ENCODE measurements around the gene PHF21B.

Gene PHF21B

DNA sequence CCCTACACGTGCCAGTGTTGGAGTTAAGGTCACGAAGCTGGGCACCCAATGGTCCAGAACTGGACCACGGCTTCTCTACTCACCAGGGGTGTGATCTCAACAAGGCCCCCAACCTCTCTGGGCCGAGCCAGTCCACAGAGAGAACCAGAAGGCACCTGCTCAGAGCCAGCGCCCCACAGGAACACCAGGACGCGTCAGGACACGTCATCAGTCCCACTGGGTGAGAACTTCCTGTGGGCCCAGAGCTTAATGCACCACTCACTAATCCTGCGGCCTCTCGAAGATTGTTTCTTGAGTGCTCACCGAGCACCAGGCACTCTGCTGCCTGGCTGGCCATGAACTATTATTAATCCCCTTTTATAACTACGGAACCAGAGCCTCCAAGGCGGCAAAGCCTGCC lies 10.1 kb downstream of the PHF21B start:
- Histone ChIP-seq H3K9me3 (no peaks in the 10 kb centered on the region), H3K27ac (no peak overlapping the region), H3K4me1 (ENCODE audit: control insufficient read depth in 1 of 2, insufficient read depth in 1 of 2, low read depth in 1 of 2, low read length in 1 of 2) (no peaks in the 10 kb centered on the region), H3K27me3 (peaks cover 33% of the 10 kb centered on the region), H3K4me3 (ENCODE audit: low read depth in 1 of 2, low read length in 1 of 2) (no peak overlapping the region), H3K36me3 (no peaks in the 10 kb centered on the region)
- TF ChIP-seq, protein P1, sequence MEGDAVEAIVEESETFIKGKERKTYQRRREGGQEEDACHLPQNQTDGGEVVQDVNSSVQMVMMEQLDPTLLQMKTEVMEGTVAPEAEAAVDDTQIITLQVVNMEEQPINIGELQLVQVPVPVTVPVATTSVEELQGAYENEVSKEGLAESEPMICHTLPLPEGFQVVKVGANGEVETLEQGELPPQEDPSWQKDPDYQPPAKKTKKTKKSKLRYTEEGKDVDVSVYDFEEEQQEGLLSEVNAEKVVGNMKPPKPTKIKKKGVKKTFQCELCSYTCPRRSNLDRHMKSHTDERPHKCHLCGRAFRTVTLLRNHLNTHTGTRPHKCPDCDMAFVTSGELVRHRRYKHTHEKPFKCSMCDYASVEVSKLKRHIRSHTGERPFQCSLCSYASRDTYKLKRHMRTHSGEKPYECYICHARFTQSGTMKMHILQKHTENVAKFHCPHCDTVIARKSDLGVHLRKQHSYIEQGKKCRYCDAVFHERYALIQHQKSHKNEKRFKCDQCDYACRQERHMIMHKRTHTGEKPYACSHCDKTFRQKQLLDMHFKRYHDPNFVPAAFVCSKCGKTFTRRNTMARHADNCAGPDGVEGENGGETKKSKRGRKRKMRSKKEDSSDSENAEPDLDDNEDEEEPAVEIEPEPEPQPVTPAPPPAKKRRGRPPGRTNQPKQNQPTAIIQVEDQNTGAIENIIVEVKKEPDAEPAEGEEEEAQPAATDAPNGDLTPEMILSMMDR (IDR thresholded peaks at IDR 0.05), result no peak

DNA sequence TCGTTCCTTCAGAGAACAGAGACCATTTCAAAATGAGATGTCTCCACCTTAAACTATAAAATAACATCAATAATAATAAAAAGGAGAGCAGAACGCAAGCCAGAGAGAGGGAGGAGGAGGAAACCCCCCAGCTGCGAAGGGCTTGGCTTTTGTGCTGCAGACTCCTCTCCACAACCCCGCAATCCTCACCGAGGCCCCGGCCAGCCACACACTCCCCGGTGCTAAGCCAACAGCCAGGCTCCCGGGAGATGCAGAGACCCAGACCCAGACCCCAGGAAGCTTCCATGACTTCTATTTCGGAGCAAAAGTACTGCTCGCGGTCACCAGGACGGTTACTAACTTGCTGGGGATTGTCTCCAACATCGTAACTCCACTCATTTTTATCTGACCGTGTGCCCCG lies 10.6 kb downstream of the PHF21B start:
- Histone ChIP-seq H3K4me3 (ENCODE audit: low read depth in 1 of 2, low read length in 1 of 2) (no peak overlapping the region), H3K4me1 (ENCODE audit: control insufficient read depth in 1 of 2, insufficient read depth in 1 of 2, low read depth in 1 of 2, low read length in 1 of 2) (no peaks in the 10 kb centered on the region), H3K27ac (no peak overlapping the region), H3K9me3 (no peaks in the 10 kb centered on the region), H3K36me3 (no peaks in the 10 kb centered on the region), H3K27me3 (peaks cover 29% of the 10 kb centered on the region)
- TF ChIP-seq, protein P1 (IDR thresholded peaks at IDR 0.05), result no peak

DNA sequence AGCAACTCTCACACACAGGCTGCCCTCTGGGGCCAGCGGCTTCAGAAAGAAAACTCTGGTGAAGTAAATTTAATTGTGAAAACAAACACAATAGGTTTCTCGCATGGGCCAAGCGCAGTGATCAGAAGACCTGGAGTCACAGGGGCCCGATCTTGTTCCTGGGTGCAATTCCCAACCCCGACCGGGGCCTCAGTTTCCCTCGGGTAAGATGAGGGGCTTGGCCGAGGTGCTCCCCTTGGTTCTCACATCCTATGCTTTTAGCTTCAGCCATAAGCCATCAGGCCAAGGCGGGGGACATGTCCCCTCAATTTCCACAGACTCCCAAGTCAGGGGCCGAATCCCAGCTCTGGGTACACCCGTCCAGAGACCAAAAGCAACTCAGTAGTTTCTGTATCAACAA lies 11.5 kb downstream of the PHF21B start:
- Histone ChIP-seq H3K36me3 (no peaks in the 10 kb centered on the region), H3K4me1 (ENCODE audit: control insufficient read depth in 1 of 2, insufficient read depth in 1 of 2, low read depth in 1 of 2, low read length in 1 of 2) (no peaks in the 10 kb centered on the region), H3K9me3 (no peaks in the 10 kb centered on the region), H3K27me3 (peaks cover 19% of the 10 kb centered on the region), H3K27ac (no peak overlapping the region), H3K4me3 (ENCODE audit: low read depth in 1 of 2, low read length in 1 of 2) (no peak overlapping the region)
- TF ChIP-seq, protein P1 (IDR thresholded peaks at IDR 0.05), result no peak

DNA sequence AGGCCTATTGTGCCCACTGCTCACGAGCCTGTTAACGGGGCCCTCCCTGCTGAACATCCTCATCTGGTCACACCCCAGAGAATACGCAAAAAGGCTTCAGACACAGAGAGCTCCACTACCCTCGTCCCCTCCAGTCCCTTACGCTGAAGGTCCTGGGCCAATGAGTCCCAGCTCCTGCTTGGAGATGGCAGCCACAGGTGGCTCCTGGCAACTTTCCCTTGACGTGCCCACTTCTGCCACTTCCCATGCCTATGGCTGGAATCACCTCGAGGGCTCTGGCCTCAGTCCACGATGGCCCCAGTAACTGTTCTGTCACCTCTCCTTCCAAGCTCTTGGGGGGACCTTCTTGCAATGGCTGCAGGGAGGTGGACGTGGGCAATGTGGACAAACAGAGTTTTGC lies 12.7 kb downstream of the PHF21B start:
- TF ChIP-seq, protein P1 (IDR thresholded peaks at IDR 0.05), result no peak
- Histone ChIP-seq H3K27ac (no peak overlapping the region), H3K36me3 (no peaks in the 10 kb centered on the region), H3K4me1 (ENCODE audit: control insufficient read depth in 1 of 2, insufficient read depth in 1 of 2, low read depth in 1 of 2, low read length in 1 of 2) (no peaks in the 10 kb centered on the region), H3K4me3 (ENCODE audit: low read depth in 1 of 2, low read length in 1 of 2) (no peak overlapping the region), H3K9me3 (no peaks in the 10 kb centered on the region), H3K27me3 (peaks cover 7% of the 10 kb centered on the region)

DNA sequence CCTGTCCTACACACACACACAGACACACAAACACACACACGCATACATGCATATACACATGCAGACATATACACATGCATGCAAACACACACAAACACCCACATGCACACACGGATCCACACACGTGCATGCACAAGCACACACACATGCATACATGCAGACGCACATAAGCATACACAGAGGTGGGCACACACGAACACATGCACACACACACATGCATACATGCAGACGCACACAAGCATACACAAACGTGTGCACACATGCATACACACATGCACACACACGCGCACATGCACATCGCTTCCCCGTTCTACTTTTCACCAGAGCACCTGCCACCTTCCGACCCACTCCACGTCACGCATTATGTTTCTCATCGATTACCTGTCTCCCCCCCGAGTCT lies 13.2 kb downstream of the PHF21B start:
- Histone ChIP-seq H3K27ac (no peak overlapping the region), H3K4me1 (ENCODE audit: control insufficient read depth in 1 of 2, insufficient read depth in 1 of 2, low read depth in 1 of 2, low read length in 1 of 2) (no peaks in the 10 kb centered on the region)
- TF ChIP-seq, protein P1 (IDR thresholded peaks at IDR 0.05), result no peak

DNA sequence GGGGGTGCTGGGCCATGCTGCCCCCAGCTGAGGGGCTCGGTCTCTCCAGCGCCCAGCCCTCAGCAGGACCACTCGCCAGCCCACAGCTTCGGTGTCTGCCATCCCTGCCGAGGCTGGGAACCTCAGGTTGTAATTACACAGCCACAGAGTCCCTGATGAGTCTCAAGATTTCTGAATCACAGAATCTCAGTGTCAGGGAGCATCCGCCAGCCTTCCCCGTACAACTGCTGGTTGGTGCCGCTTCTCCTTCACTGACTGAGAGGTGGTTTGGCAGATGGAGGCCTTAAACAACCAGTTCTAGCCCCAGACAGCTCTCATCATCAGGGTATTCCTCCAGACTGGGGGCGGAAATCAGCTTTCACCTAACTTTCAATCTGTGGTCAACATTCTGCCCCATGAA lies 13.7 kb downstream of the PHF21B start:
- no peaks in the 10 kb centered on the region for H3K4me1 ChIP-seq (ENCODE audit: control insufficient read depth in 1 of 2, insufficient read depth in 1 of 2, low read depth in 1 of 2, low read length in 1 of 2)
- TF ChIP-seq, protein P1 (IDR thresholded peaks at IDR 0.05), result no peak
- no peak overlapping the region for H3K4me3 ChIP-seq (ENCODE audit: low read depth in 1 of 2, low read length in 1 of 2)
- no peak overlapping the region for H3K27ac ChIP-seq
- no peaks in the 10 kb centered on the region for H3K9me3 ChIP-seq
- H3K36me3 ChIP-seq, result no peaks in the 10 kb centered on the region
- H3K27me3 ChIP-seq, result peaks cover 3% of the 10 kb centered on the region

More for the DNA sequence above, 13.2 kb downstream of the PHF21B start:
- Histone ChIP-seq H3K9me3 (no peaks in the 10 kb centered on the region), H3K36me3 (no peaks in the 10 kb centered on the region), H3K27me3 (peaks cover 6% of the 10 kb centered on the region), H3K4me3 (ENCODE audit: low read depth in 1 of 2, low read length in 1 of 2) (no peak overlapping the region)
